Endodermal cell (in vitro differentiated cells): ENCODE measurements around the gene TREH. TPM values are rescaled to one million over a fixed set of nuclear protein-coding genes. Genes with fewer than 3 reads are reported as not detected.
"Not testable (repeated sequence)": the region's sequence is repeated elsewhere in the genome, so short reads cannot be mapped to it uniquely, and the experiment has no call there.

Experiments
- DNase-seq: peaks from one replicate; pipeline ENCODE4 v3.0.0-alpha.2; 2017
- H3K27ac ChIP-seq: 2 replicates; pipeline ENCODE4 v1.5.1; 2013; ENCODE audit warnings: mild to moderate bottlenecking, low read depth, low read length, moderate library complexity
- H3K27me3 ChIP-seq: 2 replicates; pipeline ENCODE4 v1.6.1; 2013; ENCODE audit warnings: mild to moderate bottlenecking, low read length, moderate library complexity; ENCODE audit not compliant: insufficient read depth, control insufficient read depth, poor library complexity, severe bottlenecking
- H3K36me3 ChIP-seq: 2 replicates; pipeline ENCODE4 v1.7.0; 2013; ENCODE audit warnings: mild to moderate bottlenecking, low read length, moderate library complexity; ENCODE audit not compliant: control insufficient read depth, insufficient read depth
- H3K4me1 ChIP-seq: one replicate; pipeline ENCODE4 v1.7.0; 2013; ENCODE audit warnings: low read length; ENCODE audit not compliant: control insufficient read depth, insufficient read depth
- H3K4me3 ChIP-seq: 2 replicates; pipeline ENCODE4 v1.5.1; 2013; ENCODE audit warnings: mild to moderate bottlenecking, low read length, moderate library complexity
- H3K9ac ChIP-seq: 2 replicates; pipeline ENCODE4 v1.6.1; 2013; ENCODE audit warnings: mild to moderate bottlenecking, low read length, moderate library complexity; ENCODE audit not compliant: poor library complexity, severe bottlenecking; ENCODE audit errors: extremely low read depth
- H3K9me3 ChIP-seq: 2 replicates; pipeline ENCODE4 v1.6.1; 2013; ENCODE audit warnings: mild to moderate bottlenecking, low read length, moderate library complexity; ENCODE audit not compliant: control insufficient read depth
- H3K27ac Mint-ChIP-seq: 2 replicates; pipeline ENCODE4 v1.8.0; 2020; ENCODE audit warnings: mixed read lengths
- H3K27me3 Mint-ChIP-seq: 2 replicates; pipeline ENCODE4 v1.8.0; 2021; ENCODE audit warnings: mild to moderate bottlenecking, mixed read lengths; ENCODE audit not compliant: insufficient read depth
- H3K36me3 Mint-ChIP-seq: 2 replicates; pipeline ENCODE4 v1.8.0; 2020; ENCODE audit warnings: low read depth, mixed read lengths
- H3K4me1 Mint-ChIP-seq: 2 replicates; pipeline ENCODE4 v1.8.0; 2020; ENCODE audit warnings: mixed read lengths
- H3K4me3 Mint-ChIP-seq: 2 replicates; pipeline ENCODE4 v1.8.0; 2020; ENCODE audit warnings: mild to moderate bottlenecking, moderate library complexity, mixed read lengths
- H3K9me3 Mint-ChIP-seq: 2 replicates; pipeline ENCODE4 v1.8.0; 2020; ENCODE audit warnings: mild to moderate bottlenecking, mixed read lengths
- CTCF ChIP-seq: fragments of 200-600 bp; sonication (generic); conservative IDR thresholded peaks from 2 replicates; pipeline ENCODE4 v1.5.0; 2021; ENCODE audit warnings: antibody characterized with exemption, mild to moderate bottlenecking
- WGBS, 2 experiments: methylation state at CpG; one replicate each; pipeline versions ENCODE4 v1.1.5 to v1.1.7; 2013; ENCODE audit warnings: missing lambda C conversion rate in 2 of 2, mixed read lengths in 1 of 2; ENCODE audit not compliant: insufficient coverage in 1 of 2, insufficient read length in 1 of 2; 5-methylcytosine and 5-hydroxymethylcytosine counted together
- total RNA-seq, 2 donors: library from RNA; stranded (reverse); fragmentation: NEBNext Ultra II Directional in 1 of 2; extraction: Animal tissue kit (Norgen Biotek cat#: 25700) in 1 of 2; gene quantifications; 2 replicates in 1 of 2; 3 replicates in 1 of 2; pipeline ENCODE4 v1.2.1, GENCODE V29; 2021

Gene TREH
- total RNA-seq, 2 donors from 2014 or later: not detected

- H3K36me3 ChIP-seq: no peaks in the 10 kb centered on the region
- H3K36me3 Mint-ChIP-seq: no peaks in the 10 kb centered on the region
- peak; percentile 67 for DNase-seq
- H3K4me3 ChIP-seq: no peak overlapping the region
- H3K27ac ChIP-seq: no peak overlapping the region
- H3K9me3 Mint-ChIP-seq: no peaks in the 10 kb centered on the region
- no peak overlapping the region for H3K4me3 Mint-ChIP-seq
- TF ChIP-seq CTCF: no peak
- peaks cover 67% of the 10 kb centered on the region for H3K27me3 Mint-ChIP-seq
- H3K9me3 ChIP-seq: no peaks in the 10 kb centered on the region
- WGBS, 2 experiments: 85 to 86% methylated on average over 5 to 7 of the region's 7 CpGs
- peaks cover 33% of the 10 kb centered on the region for H3K4me1 Mint-ChIP-seq
- H3K27ac Mint-ChIP-seq: no peak overlapping the region
- H3K4me1 ChIP-seq: peaks cover 13% of the 10 kb centered on the region
- H3K9ac ChIP-seq: no peak overlapping the region
- peaks cover 50% of the 10 kb centered on the region for H3K27me3 ChIP-seq
Measured at GRCh38 chr11:118614511-118614910, 64.9 kb downstream of the TREH start.

GRCh38 chr11:118612378-118612777 is 67.1 kb downstream of the TREH start:
- peaks cover 32% of the 10 kb centered on the region for H3K4me1 Mint-ChIP-seq
- no peak overlapping the region for H3K27ac Mint-ChIP-seq
- DNase-seq: peak; percentile 60
- 87 to 90% methylated on average over 3 to 7 of the region's 7 CpGs for WGBS, 2 experiments
- peaks cover 72% of the 10 kb centered on the region for H3K27me3 ChIP-seq
- no peaks in the 10 kb centered on the region for H3K36me3 ChIP-seq
- TF ChIP-seq CTCF: no peak
- no peaks in the 10 kb centered on the region for H3K36me3 Mint-ChIP-seq
- H3K4me1 ChIP-seq: peaks cover 13% of the 10 kb centered on the region
- no peak overlapping the region for H3K4me3 Mint-ChIP-seq
- no peaks in the 10 kb centered on the region for H3K9me3 Mint-ChIP-seq
- no peaks in the 10 kb centered on the region for H3K9me3 ChIP-seq
- H3K4me3 ChIP-seq: no peak overlapping the region
- H3K9ac ChIP-seq: no peak overlapping the region
- peaks cover 76% of the 10 kb centered on the region for H3K27me3 Mint-ChIP-seq
- no peak overlapping the region for H3K27ac ChIP-seq

GRCh38 chr11:118611433-118611795 is 68.0 kb downstream of the TREH start:
- 84% methylated on average over 18 of the region's 19 CpGs; no CpG with 5 or more reads in 1 of the 2 experiments for WGBS, 2 experiments
- Histone ChIP-seq H3K27me3 (peaks cover 79% of the 10 kb centered on the region), H3K4me1 (peaks cover 14% of the 10 kb centered on the region)
- Mint-ChIP-seq H3K27me3 (peaks cover 80% of the 10 kb centered on the region), H3K4me1 (peaks cover 38% of the 10 kb centered on the region)
- not testable (repeated sequence) for H3K36me3 Mint-ChIP-seq, H3K9ac ChIP-seq, H3K4me3 ChIP-seq, H3K9me3 Mint-ChIP-seq, H3K27ac Mint-ChIP-seq, H3K4me3 Mint-ChIP-seq, H3K9me3 ChIP-seq, H3K36me3 ChIP-seq, DNase-seq, H3K27ac ChIP-seq
